ENCODE results near the gene EMP2.
"Not testable (repeated sequence)": the region's sequence is repeated elsewhere in the genome, so short reads cannot be mapped to it uniquely, and the experiment has no call there.

The EMP2 gene

GRCh38 chr16:10564591-10564990, 15.8 kb downstream of the EMP2 start:
- Histone ChIP-seq H3K36me3 (ENCODE audit: control insufficient read depth, insufficient read depth, low read length) (no peaks in the 10 kb centered on the region), H3K27ac (ENCODE audit: insufficient read depth, low read depth, low read length, poor library complexity, severe bottlenecking) (no peak overlapping the region), H3K27me3 (ENCODE audit: control insufficient read depth, insufficient read depth, low read length, poor library complexity, severe bottlenecking) (no peaks in the 10 kb centered on the region), H3K4me1 (ENCODE audit: control insufficient read depth, insufficient read depth, low read length) (no peaks in the 10 kb centered on the region), H3K4me3 (ENCODE audit: insufficient read depth, low read depth, low read length) (no peak overlapping the region), H3K9me3 (ENCODE audit: control insufficient read depth, low read length) (peaks cover 4% of the 10 kb centered on the region)
- WGBS, 2 experiments: 90 to 95% methylated on average over 5 of the region's 5 CpGs

- H3K4me3 ChIP-seq (ENCODE audit: insufficient read depth, low read depth, low read length): no peak overlapping the region
- H3K9me3 ChIP-seq (ENCODE audit: control insufficient read depth, low read length): peaks cover 4% of the 10 kb centered on the region
- no peaks in the 10 kb centered on the region for H3K4me1 ChIP-seq (ENCODE audit: control insufficient read depth, insufficient read depth, low read length)
- H3K27ac ChIP-seq (ENCODE audit: insufficient read depth, low read depth, low read length, poor library complexity, severe bottlenecking): no peak overlapping the region
- H3K36me3 ChIP-seq (ENCODE audit: control insufficient read depth, insufficient read depth, low read length): no peaks in the 10 kb centered on the region
- no peaks in the 10 kb centered on the region for H3K27me3 ChIP-seq (ENCODE audit: control insufficient read depth, insufficient read depth, low read length, poor library complexity, severe bottlenecking)
Observed at GRCh38 chr16:10562361-10562899, 18.0 kb downstream of the EMP2 start.

- H3K9me3 ChIP-seq (ENCODE audit: control insufficient read depth, low read length): peaks cover 4% of the 10 kb centered on the region
- H3K27me3 ChIP-seq (ENCODE audit: control insufficient read depth, insufficient read depth, low read length, poor library complexity, severe bottlenecking): no peaks in the 10 kb centered on the region
- H3K36me3 ChIP-seq (ENCODE audit: control insufficient read depth, insufficient read depth, low read length): no peaks in the 10 kb centered on the region
- WGBS, 2 experiments: 91 to 95% methylated on average over 3 of the region's 3 CpGs
- no peaks in the 10 kb centered on the region for H3K4me1 ChIP-seq (ENCODE audit: control insufficient read depth, insufficient read depth, low read length)
- no peak overlapping the region for H3K4me3 ChIP-seq (ENCODE audit: insufficient read depth, low read depth, low read length)
- no peak overlapping the region for H3K27ac ChIP-seq (ENCODE audit: insufficient read depth, low read depth, low read length, poor library complexity, severe bottlenecking)
Observed at GRCh38 chr16:10561425-10561824, 19.0 kb downstream of the EMP2 start.

- H3K27ac ChIP-seq (ENCODE audit: insufficient read depth, low read depth, low read length, poor library complexity, severe bottlenecking): no peak overlapping the region
- peaks cover 4% of the 10 kb centered on the region for H3K9me3 ChIP-seq (ENCODE audit: control insufficient read depth, low read length)
- WGBS, 2 experiments: 92 to 93% methylated on average over 3 of the region's 3 CpGs
- no peaks in the 10 kb centered on the region for H3K27me3 ChIP-seq (ENCODE audit: control insufficient read depth, insufficient read depth, low read length, poor library complexity, severe bottlenecking)
- H3K36me3 ChIP-seq (ENCODE audit: control insufficient read depth, insufficient read depth, low read length): no peaks in the 10 kb centered on the region
- no peak overlapping the region for H3K4me3 ChIP-seq (ENCODE audit: insufficient read depth, low read depth, low read length)
- no peaks in the 10 kb centered on the region for H3K4me1 ChIP-seq (ENCODE audit: control insufficient read depth, insufficient read depth, low read length)
Observed at GRCh38 chr16:10561001-10561400, 19.4 kb downstream of the EMP2 start.

GRCh38 chr16:10559792-10560191, 20.6 kb downstream of the EMP2 start:
- H3K4me3 ChIP-seq (ENCODE audit: insufficient read depth, low read depth, low read length); H3K9me3 ChIP-seq (ENCODE audit: control insufficient read depth, low read length); H3K27ac ChIP-seq (ENCODE audit: insufficient read depth, low read depth, low read length, poor library complexity, severe bottlenecking); H3K4me1 ChIP-seq (ENCODE audit: control insufficient read depth, insufficient read depth, low read length); H3K27me3 ChIP-seq (ENCODE audit: control insufficient read depth, insufficient read depth, low read length, poor library complexity, severe bottlenecking); H3K36me3 ChIP-seq (ENCODE audit: control insufficient read depth, insufficient read depth, low read length): not testable (repeated sequence)
- 91 to 97% methylated on average over 4 of the region's 4 CpGs for WGBS, 2 experiments

GRCh38 chr16:10558746-10559641, 21.4 kb downstream of the EMP2 start:
- H3K4me3 ChIP-seq (ENCODE audit: insufficient read depth, low read depth, low read length): no peak overlapping the region
- 90 to 92% methylated on average over 25 of the region's 25 CpGs for WGBS, 2 experiments
- no peak overlapping the region for H3K27ac ChIP-seq (ENCODE audit: insufficient read depth, low read depth, low read length, poor library complexity, severe bottlenecking)

GRCh38 chr16:10558305-10558704, 22.1 kb downstream of the EMP2 start:
- 95% methylated on average over 7 of the region's 7 CpGs for WGBS, 2 experiments
- H3K4me3 ChIP-seq (ENCODE audit: insufficient read depth, low read depth, low read length): no peak overlapping the region

More at GRCh38 chr16:10558746-10559641, 21.4 kb downstream of the EMP2 start:
- H3K27me3 ChIP-seq (ENCODE audit: control insufficient read depth, insufficient read depth, low read length, poor library complexity, severe bottlenecking): no peaks in the 10 kb centered on the region
- H3K36me3 ChIP-seq (ENCODE audit: control insufficient read depth, insufficient read depth, low read length): no peaks in the 10 kb centered on the region
- no peaks in the 10 kb centered on the region for H3K4me1 ChIP-seq (ENCODE audit: control insufficient read depth, insufficient read depth, low read length)
- H3K9me3 ChIP-seq (ENCODE audit: control insufficient read depth, low read length): peaks cover 4% of the 10 kb centered on the region

GRCh38 chr16:10557750-10558149, 22.6 kb downstream of the EMP2 start:
- 93 to 96% methylated on average over 5 of the region's 5 CpGs for WGBS, 2 experiments

More at GRCh38 chr16:10558305-10558704, 22.1 kb downstream of the EMP2 start:
- Histone ChIP-seq H3K9me3 (ENCODE audit: control insufficient read depth, low read length) (no peaks in the 10 kb centered on the region), H3K27ac (ENCODE audit: insufficient read depth, low read depth, low read length, poor library complexity, severe bottlenecking) (no peak overlapping the region), H3K27me3 (ENCODE audit: control insufficient read depth, insufficient read depth, low read length, poor library complexity, severe bottlenecking) (no peaks in the 10 kb centered on the region), H3K4me1 (ENCODE audit: control insufficient read depth, insufficient read depth, low read length) (no peaks in the 10 kb centered on the region), H3K36me3 (ENCODE audit: control insufficient read depth, insufficient read depth, low read length) (no peaks in the 10 kb centered on the region)

GRCh38 chr16:10556236-10556635, 24.2 kb downstream of the EMP2 start:
- Histone ChIP-seq H3K36me3 (ENCODE audit: control insufficient read depth, insufficient read depth, low read length) (no peaks in the 10 kb centered on the region), H3K4me1 (ENCODE audit: control insufficient read depth, insufficient read depth, low read length) (no peaks in the 10 kb centered on the region), H3K9me3 (ENCODE audit: control insufficient read depth, low read length) (no peaks in the 10 kb centered on the region), H3K27ac (ENCODE audit: insufficient read depth, low read depth, low read length, poor library complexity, severe bottlenecking) (no peak overlapping the region), H3K27me3 (ENCODE audit: control insufficient read depth, insufficient read depth, low read length, poor library complexity, severe bottlenecking) (no peaks in the 10 kb centered on the region), H3K4me3 (ENCODE audit: insufficient read depth, low read depth, low read length) (no peak overlapping the region)
- 97 to 98% methylated on average over 3 of the region's 3 CpGs for WGBS, 2 experiments

More at GRCh38 chr16:10557750-10558149, 22.6 kb downstream of the EMP2 start:
- Histone ChIP-seq H3K9me3 (ENCODE audit: control insufficient read depth, low read length) (no peaks in the 10 kb centered on the region), H3K4me1 (ENCODE audit: control insufficient read depth, insufficient read depth, low read length) (no peaks in the 10 kb centered on the region), H3K27me3 (ENCODE audit: control insufficient read depth, insufficient read depth, low read length, poor library complexity, severe bottlenecking) (no peaks in the 10 kb centered on the region), H3K36me3 (ENCODE audit: control insufficient read depth, insufficient read depth, low read length) (no peaks in the 10 kb centered on the region), H3K27ac (ENCODE audit: insufficient read depth, low read depth, low read length, poor library complexity, severe bottlenecking) (no peak overlapping the region), H3K4me3 (ENCODE audit: insufficient read depth, low read depth, low read length) (no peak overlapping the region)

- H3K4me1 ChIP-seq (ENCODE audit: control insufficient read depth, insufficient read depth, low read length): no peaks in the 10 kb centered on the region
- H3K27me3 ChIP-seq (ENCODE audit: control insufficient read depth, insufficient read depth, low read length, poor library complexity, severe bottlenecking): no peaks in the 10 kb centered on the region
- WGBS, 2 experiments: 87 to 91% methylated on average over 7 of the region's 7 CpGs
- H3K36me3 ChIP-seq (ENCODE audit: control insufficient read depth, insufficient read depth, low read length): no peaks in the 10 kb centered on the region
- H3K9me3 ChIP-seq (ENCODE audit: control insufficient read depth, low read length): no peaks in the 10 kb centered on the region
- H3K4me3 ChIP-seq (ENCODE audit: insufficient read depth, low read depth, low read length): no peak overlapping the region
- no peak overlapping the region for H3K27ac ChIP-seq (ENCODE audit: insufficient read depth, low read depth, low read length, poor library complexity, severe bottlenecking)
Observed at GRCh38 chr16:10554569-10554968, 25.8 kb downstream of the EMP2 start.

All from ectodermal cell (in vitro differentiated cells).